Measurements from ENCODE around the gene TMOD3.

- TF ChIP-seq CTCF (conservative IDR thresholded peaks at IDR 0.05; ENCODE audit: low read length) (no peak), EZH2phosphoT487 (IDR thresholded peaks at IDR 0.05; ENCODE audit: borderline replicate concordance) (no peak)
These were observed 32.5 kb upstream of the TMOD3 start for GRCh38 chr15:51796847-51797401.

All from Loucy (cell line).